HFF-Myc (cell line): Measurements from ENCODE around the gene BABAM2.

Experiments used
- DNase-seq: peaks from one replicate; pipeline ENCODE4 v3.0.0-alpha.2; 2011; ENCODE audit warnings: low read depth; ENCODE audit errors: extremely low read depth
- H3K4me3 ChIP-seq: replicated peaks from 2 replicates; pipeline ENCODE4 v1.5.1; 2011; ENCODE audit warnings: low read depth, mild to moderate bottlenecking, control low read depth, low read length
- CTCF ChIP-seq: IDR thresholded peaks from 2 replicates; pipeline ENCODE4 v1.5.1; 2012; ENCODE audit warnings: mild to moderate bottlenecking, low read depth, low read length, control low read depth; ENCODE audit errors: missing control alignments

BABAM2 gene

GRCh38 chr2:27893006-27893405 lies 2.5 kb downstream of the BABAM2 start:
- DNase-seq: no peak
- H3K4me3 ChIP-seq: no peak overlapping the region
- TF ChIP-seq CTCF: no peak

DNA sequence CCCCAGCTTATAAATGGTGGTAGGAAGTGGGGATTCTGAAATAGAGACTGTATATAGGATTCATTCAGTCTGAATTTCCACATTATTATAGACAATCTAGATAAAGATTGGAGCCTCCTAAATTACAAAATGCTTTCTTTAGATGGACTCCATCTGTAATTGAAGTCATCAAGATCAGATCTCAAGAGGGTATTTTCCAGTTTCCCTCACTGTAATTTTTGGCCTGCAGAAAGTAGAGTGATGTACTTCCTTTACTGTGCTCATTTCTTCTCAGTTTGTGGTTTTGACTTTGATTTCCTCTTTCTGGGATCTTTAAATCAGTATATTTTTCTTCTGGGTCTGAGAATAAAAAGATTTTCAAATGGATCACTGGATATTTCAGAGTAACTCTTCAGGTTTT lies 7.2 kb downstream of the BABAM2 start:
- DNase-seq: no peak
- no peak overlapping the region for H3K4me3 ChIP-seq
- no peak for TF ChIP-seq CTCF

DNA sequence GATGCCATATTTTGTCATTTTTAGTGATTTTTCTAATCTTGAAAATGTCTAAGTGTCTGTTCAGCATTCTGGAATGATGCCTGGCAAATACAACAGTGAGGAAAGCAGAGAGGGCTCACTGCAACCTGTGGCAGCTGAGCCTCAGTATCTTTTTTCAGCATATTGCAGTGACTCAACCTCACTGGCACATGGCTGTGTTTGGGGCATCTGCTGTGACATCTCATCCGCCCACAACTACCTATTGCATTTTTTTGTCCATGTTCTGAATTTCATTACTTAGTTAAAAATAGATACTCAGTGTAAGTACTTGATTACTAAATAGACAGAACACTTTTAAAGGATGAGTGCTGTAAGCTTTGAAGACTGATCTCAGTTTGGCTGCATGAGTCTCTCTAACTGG lies 10.7 kb downstream of the BABAM2 start:
- no peak for TF ChIP-seq CTCF
- no peak for DNase-seq

DNA sequence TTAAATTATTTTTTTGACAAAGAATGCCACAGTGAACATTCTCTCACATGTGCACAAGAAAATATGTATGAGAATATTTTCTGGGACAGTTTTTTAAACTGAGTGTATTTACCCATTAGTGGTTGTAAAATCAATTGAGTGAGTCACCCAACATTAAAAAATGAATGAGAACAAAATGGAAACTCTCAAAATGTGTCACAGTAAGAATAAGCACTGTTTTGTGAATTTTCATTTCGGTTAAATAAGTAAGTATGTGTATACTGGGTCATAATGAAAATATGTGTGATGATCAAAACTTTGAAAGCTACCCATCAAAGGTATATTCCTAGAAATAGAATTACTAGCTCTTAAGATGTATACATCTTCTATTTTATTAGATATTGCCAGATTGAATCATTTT lies 11.6 kb downstream of the BABAM2 start:
- no peak for TF ChIP-seq CTCF
- no peak for DNase-seq
- no peak overlapping the region for H3K4me3 ChIP-seq

More for the DNA sequence above, 10.7 kb downstream of the BABAM2 start:
- no peak overlapping the region for H3K4me3 ChIP-seq

DNA sequence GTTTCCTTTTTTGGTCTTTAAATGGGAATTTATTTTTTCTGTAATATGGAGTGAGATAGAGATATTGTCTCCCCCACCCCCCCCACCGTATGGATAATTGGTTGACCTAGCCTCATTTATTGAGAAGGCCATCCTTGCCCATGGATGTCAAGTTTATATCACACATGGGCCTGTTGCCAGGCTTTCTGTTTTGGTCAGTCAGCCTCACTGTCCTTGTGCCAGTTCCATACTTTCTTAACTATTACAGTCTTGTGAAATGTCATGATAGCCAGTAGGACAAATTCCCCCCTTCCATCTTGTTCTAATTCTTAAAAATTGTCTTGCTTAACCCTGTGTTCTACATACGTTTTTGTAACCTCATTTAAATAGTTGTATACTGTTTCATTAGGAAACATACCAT lies 12.5 kb downstream of the BABAM2 start:
- H3K4me3 ChIP-seq: no peak overlapping the region
- TF ChIP-seq CTCF: no peak
- no peak for DNase-seq

DNA sequence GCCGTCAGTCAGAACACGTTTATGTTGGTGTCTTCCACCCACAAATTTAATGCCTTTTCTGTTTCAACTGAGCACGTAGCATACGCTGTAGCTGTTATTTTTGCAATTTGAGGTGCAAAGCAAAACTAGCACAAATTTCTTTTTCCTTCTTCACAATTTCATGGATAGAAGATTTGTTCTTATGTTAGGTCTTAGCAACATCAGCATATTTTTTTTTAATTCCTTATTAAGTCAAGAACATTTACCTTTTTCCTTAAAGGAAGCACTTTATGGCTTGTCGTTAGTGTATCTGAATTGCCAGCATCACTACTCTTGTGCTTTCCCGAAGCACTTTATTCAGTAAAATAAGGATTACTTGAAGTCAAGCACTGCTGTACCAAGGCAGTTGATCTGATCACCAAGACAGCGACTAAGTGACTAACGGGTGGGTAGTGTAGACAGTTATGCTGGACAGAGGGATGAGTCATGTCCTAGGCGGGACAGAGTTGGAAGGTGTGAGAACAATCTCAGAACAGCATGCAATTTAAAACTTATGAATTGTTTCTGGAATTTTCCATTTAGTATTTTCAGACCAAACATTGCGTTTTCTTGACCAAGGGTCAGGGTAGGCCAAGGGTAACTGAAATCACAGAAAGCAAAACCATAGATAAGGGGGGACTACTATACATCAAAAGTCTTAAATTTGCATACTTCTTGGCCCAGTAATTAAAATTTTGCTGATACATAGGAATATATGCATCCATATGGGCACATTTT lies 13.3 kb downstream of the BABAM2 start:
- DNase-seq: no peak
- no peak for TF ChIP-seq CTCF
- no peak overlapping the region for H3K4me3 ChIP-seq

DNA sequence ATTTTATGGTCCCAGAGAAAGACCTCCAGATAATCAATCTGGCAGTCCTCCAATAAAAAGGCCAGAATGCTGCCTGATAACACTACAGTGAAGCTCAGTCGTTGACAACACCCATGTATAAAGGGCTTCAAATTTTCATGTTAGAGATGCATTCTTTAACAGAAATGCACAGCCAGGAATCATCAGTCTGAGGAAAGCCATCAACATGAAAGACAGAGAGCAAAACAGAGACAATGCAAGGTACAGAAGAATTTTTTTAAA lies 13.8 kb downstream of the BABAM2 start:
- no peak overlapping the region for H3K4me3 ChIP-seq
- TF ChIP-seq CTCF: no peak
- no peak for DNase-seq
